ENCODE measurements around the gene PI16. TPM values are rescaled to one million over a fixed set of nuclear protein-coding genes. Genes with fewer than 3 reads are reported as not detected.

PI16 gene
- total RNA-seq, 4 donors from 2014 or later: 5.7 to 23.8 (median 10.1) TPM

DNA sequence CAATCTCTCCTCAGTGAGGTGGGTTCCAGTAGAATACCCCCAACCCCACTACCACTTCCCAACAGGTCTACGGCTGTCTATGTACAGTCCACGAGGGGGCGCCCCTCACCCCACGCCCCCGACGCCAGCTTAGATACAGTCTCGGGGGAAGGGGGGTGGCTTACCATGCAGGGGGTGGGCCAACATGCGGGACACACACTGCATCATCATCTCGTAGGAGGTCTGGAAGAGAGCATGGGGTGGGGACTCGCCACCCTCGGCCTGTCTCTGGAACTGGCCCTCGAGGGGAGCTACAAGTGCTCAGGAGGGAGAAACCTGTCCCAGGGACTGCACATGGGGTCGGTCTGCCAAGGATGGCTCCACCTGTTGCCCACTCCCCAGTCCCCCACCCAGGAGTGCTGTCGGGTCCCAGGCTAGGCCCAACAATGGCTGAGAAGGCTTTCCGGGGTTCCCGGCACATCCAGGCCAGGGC, 23.0 kb downstream of the PI16 start:
- no peak for TF ChIP-seq CTCF (IDR thresholded peaks at IDR 0.05; ENCODE audit: low read depth)

DNA sequence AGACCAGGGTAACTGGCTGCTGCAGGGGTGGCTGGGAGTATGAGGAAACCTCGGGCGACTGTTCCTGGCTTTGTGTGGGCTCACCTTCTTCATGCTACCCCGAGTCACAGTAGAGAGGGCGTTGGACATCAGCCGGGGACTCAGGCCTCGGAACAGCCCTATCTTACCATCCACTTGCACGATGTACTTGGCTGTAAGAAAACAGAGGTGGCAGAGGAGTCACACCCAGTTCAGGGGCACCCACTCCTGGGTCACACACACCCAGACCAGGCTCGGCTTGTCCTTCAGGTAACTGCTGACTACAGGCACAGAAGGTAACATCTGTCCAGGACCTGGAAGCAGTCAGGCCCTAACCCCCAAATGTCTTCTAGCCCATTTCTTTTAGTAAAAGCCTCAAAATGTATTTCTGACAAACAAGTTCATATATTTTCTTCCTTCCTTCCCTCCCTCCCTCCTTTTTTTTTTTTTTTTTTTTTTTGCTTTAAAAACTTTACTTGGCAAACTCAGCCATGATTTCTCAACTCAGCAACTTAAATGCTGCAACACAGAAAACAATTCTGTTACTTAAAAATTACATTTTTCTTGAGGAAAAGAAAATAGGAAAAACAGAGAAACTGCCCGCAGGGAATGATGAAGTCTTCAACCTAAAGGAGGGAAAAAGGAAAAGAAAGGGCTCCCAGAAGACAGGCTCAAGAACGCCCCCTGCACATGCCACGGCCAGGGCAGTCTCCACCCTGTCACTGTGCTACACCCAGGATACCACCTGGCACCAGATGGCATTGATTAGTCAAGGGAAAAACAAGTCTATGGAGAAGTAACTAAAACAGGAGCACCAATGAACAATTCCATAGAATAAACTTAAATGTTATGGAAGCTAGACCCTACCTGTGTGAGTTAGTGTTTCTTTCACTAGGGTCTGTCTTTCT, 24.1 kb downstream of the PI16 start:
- TF ChIP-seq CTCF (IDR thresholded peaks at IDR 0.05; ENCODE audit: low read depth): no peak

DNA sequence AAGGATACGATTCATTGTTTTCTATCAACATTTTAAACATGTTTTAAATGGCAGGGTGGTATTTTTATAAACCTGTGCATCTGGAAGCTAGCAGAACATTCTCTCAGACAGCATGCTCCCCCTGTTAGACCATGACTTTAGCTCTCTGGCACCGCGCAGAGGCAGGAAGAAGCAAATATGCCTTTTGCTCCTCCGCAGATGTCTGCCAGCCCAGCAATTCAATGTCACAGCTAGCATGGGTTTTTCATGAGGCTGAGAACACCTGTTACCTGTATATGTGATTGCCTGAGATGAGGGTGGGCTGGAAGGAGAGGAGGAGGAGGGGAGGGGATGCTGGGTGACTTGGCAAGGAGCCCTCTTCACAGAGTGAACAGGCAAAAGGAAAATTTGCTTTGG, 24.8 kb downstream of the PI16 start:
- no peak for TF ChIP-seq CTCF (IDR thresholded peaks at IDR 0.05; ENCODE audit: low read depth)

- TF ChIP-seq CTCF (IDR thresholded peaks at IDR 0.05; ENCODE audit: low read depth): no peak
These were observed 25.6 kb downstream of the PI16 start for GRCh38 chr6:36980129-36980528.

- TF ChIP-seq CTCF (IDR thresholded peaks at IDR 0.05; ENCODE audit: low read depth): no peak
These were observed 26.5 kb downstream of the PI16 start for GRCh38 chr6:36980876-36981619.

DNA sequence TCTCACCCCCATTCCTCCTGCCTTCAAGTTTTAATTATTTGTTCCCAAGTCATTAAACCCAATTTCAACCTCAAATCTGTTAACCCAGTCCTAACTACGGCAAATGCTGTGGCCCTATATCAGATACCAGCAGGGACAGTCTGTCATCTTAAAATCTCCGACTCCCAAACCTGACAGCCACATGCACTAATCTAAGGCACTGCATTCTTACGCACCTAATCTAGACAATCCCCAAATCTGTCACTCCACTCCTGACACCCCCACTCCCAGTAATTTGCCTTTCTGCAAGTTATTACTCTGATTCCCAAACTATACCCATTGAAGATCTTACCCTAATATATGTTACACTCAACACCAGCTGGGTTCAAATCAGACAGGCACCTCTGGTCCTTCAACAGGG, 29.0 kb downstream of the PI16 start:
- no peak for TF ChIP-seq CTCF (IDR thresholded peaks at IDR 0.05; ENCODE audit: low read depth)

Measured in subcutaneous adipose tissue (tissue), 4 donors.